Measurements from ENCODE around the gene CLK3. TPM values are rescaled to one million over a fixed set of nuclear protein-coding genes. Genes with fewer than 3 reads are reported as not detected.

Gene CLK3
- total and polyA plus RNA-seq, 10 donors: 54.0 to 229 (median 105) TPM

- H3K27ac ChIP-seq: no peak overlapping the region
- 22 to 26% (median 24%) methylated on average over 5 of the region's 5 CpGs for WGBS, 5 donors
- peak; percentile 90 for DNase-seq
- intact Hi-C loops (cut with DNase I; ENCODE audit: low total_unique reads): loop anchor here (2.0 to 5.0 kb wide), 2 partner anchors 134 to 317 kb away; no protein-coding TSS in a partner anchor
- H3K4me1 ChIP-seq: peaks cover 0 to 34% (median 8%) of the 10 kb centered on the region in 6 donors
- no peak overlapping the region for H3K4me3 ChIP-seq
- no peak for TF ChIP-seq POLR2A (IDR thresholded peaks at IDR 0.05)
- peak in 1 of 3 donors; percentile 66 for TF ChIP-seq POLR2AphosphoS5 (IDR thresholded peaks at IDR 0.05)
- peak; percentile 79 to 96 (median 91) for TF ChIP-seq CTCF (IDR thresholded peaks at IDR 0.05 in 8 of 11, conservative IDR thresholded peaks at IDR 0.05 in 3 of 11)
- peaks cover 0 to 100% (median 79%) of the 10 kb centered on the region in 6 donors for H3K36me3 ChIP-seq
- H3K27me3 ChIP-seq (replicated peaks in 1 of 7): no peaks in the 10 kb centered on the region
- H3K9me3 ChIP-seq: no peaks in the 10 kb centered on the region
Measured at GRCh38 chr15:74635228-74635627, 19.6 kb downstream of the CLK3 start.

GRCh38 chr15:74636984-74637383 is 21.3 kb downstream of the CLK3 start:
- H3K27ac ChIP-seq: no peak overlapping the region
- no peak overlapping the region for H3K4me3 ChIP-seq
- no peaks in the 10 kb centered on the region for H3K27me3 ChIP-seq (replicated peaks in 1 of 7)
- WGBS, 5 donors: 49 to 95% (median 88%) methylated on average over 1 of the region's 1 CpG
- no peak for DNase-seq
- H3K9me3 ChIP-seq: no peaks in the 10 kb centered on the region
- H3K4me1 ChIP-seq: peaks cover 0 to 28% (median 0%) of the 10 kb centered on the region in 6 donors
- no peak for TF ChIP-seq CTCF (IDR thresholded peaks at IDR 0.05 in 8 of 11, conservative IDR thresholded peaks at IDR 0.05 in 3 of 11)
- no peak for TF ChIP-seq POLR2AphosphoS5 (IDR thresholded peaks at IDR 0.05)
- no peak for TF ChIP-seq POLR2A (IDR thresholded peaks at IDR 0.05)
- intact Hi-C loops (cut with DNase I; ENCODE audit: low total_unique reads): loop anchor here (5.0 kb wide), 1 partner anchor 315 kb away; no protein-coding TSS in a partner anchor
- H3K36me3 ChIP-seq: peaks cover 3 to 100% (median 75%) of the 10 kb centered on the region in 6 donors

GRCh38 chr15:74641151-74641550 is 25.5 kb downstream of the CLK3 start:
- no peak for DNase-seq
- no peak overlapping the region for H3K4me3 ChIP-seq
- H3K9me3 ChIP-seq: no peaks in the 10 kb centered on the region
- 60 to 81% (median 65%) methylated on average over 1 of the region's 1 CpG for WGBS, 5 donors
- intact Hi-C loops (cut with DNase I; ENCODE audit: low total_unique reads): no loop called here
- H3K27ac ChIP-seq: no peak overlapping the region
- peaks cover 3 to 91% (median 45%) of the 10 kb centered on the region in 6 donors for H3K36me3 ChIP-seq
- TF ChIP-seq POLR2A (IDR thresholded peaks at IDR 0.05): no peak
- TF ChIP-seq POLR2AphosphoS5 (IDR thresholded peaks at IDR 0.05): no peak
- no peak for TF ChIP-seq CTCF (IDR thresholded peaks at IDR 0.05 in 8 of 11, conservative IDR thresholded peaks at IDR 0.05 in 3 of 11)
- peaks cover 0 to 22% (median 0%) of the 10 kb centered on the region in 6 donors for H3K4me1 ChIP-seq
- no peaks in the 10 kb centered on the region for H3K27me3 ChIP-seq (replicated peaks in 1 of 7)

DNA sequence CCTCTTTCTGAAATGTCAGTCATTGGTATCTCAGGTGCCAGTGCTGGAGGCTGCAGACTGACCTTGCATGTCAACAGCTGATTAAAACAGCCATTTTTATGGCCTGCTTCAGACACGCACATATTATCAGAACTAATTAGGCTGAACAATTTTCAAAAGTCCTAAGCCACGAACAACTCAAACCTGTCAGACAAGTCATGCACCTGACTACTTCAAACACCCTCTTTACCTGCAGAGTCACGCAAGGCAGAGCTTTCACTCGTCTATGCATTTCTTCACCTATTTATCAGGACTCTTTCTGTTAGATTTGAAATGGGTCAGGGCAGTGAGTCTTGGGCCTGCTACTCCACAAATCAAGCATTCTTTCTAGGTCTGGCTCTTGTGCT is 26.7 kb downstream of the CLK3 start:
- Histone ChIP-seq H3K27me3 (replicated peaks in 1 of 7) (no peaks in the 10 kb centered on the region), H3K4me1 (peaks cover 0 to 22% (median 0%) of the 10 kb centered on the region in 6 donors), H3K9me3 (no peaks in the 10 kb centered on the region), H3K36me3 (peaks cover 3 to 85% (median 33%) of the 10 kb centered on the region in 6 donors), H3K4me3 (no peak overlapping the region), H3K27ac (no peak overlapping the region)
- WGBS, 5 donors: 85 to 93% (median 87%) methylated on average over 4 of the region's 4 CpGs
- DNase-seq: no peak
- intact Hi-C loops (cut with DNase I; ENCODE audit: low total_unique reads): no loop called here
- TF ChIP-seq POLR2AphosphoS5 (IDR thresholded peaks at IDR 0.05) (no peak), POLR2A (IDR thresholded peaks at IDR 0.05) (no peak), CTCF (IDR thresholded peaks at IDR 0.05 in 8 of 11, conservative IDR thresholded peaks at IDR 0.05 in 3 of 11) (no peak)

All from spleen (tissue), 11 donors.